Fibroblast of villous mesenchyme (primary cell): ENCODE results near the gene NRXN3. TPM values are rescaled to one million over a fixed set of nuclear protein-coding genes. Genes with fewer than 3 reads are reported as not detected.
A peak's percentile ranks its signal among the peaks of the same experiment; 100 is the strongest.
"Not testable (repeated sequence)": the region's sequence is repeated elsewhere in the genome, so short reads cannot be mapped to it uniquely, and the experiment has no call there.

Experiments used
- DNase-seq: peaks from one replicate; pipeline ENCODE4 v3.0.0-alpha.2; 2010; ENCODE audit warnings: low read depth
- H3K4me3 ChIP-seq: 2 replicates; pipeline ENCODE4 v1.5.1; 2011; ENCODE audit warnings: low read depth, mild to moderate bottlenecking, low read length
- CTCF ChIP-seq: IDR thresholded peaks from 2 replicates; pipeline ENCODE4 v1.5.1; 2012; ENCODE audit warnings: low read depth, mild to moderate bottlenecking, low read length; ENCODE audit not compliant: insufficient read depth
- total RNA-seq: library from RNA; depleted of rRNA; stranded (reverse); fragments of >200 nt; gene quantifications from 2 replicates; pipeline ENCODE4 v1.2.3, GENCODE V29; 2012

The NRXN3 gene
- total RNA-seq, 1 donor, result 7.3 TPM

GRCh38 chr14:79100578-79100977, 930.4 kb downstream of the NRXN3 start:
- TF ChIP-seq CTCF, result no peak
- DNase-seq, result no peak
- no peak overlapping the region for H3K4me3 ChIP-seq

DNA sequence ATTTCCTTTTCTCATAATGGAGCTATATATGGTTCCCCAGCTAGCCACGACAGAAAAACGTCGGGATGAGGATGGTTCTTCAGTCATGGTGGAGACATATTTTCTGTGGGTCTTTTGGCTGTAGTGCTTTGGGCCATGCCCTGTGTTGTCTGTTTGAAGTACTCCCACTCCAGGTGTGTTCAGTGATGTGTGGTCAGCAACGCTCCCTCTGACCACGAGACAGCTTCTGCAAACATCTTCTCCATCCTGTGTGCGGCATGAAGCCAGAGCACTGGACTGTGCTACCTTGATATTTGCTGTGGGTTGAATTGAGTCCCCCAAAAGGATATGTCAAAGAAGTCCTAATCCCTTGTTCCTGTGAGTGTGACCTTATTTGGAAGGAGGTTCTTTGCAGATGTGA, 931.2 kb downstream of the NRXN3 start:
- DNase-seq, result no peak
- TF ChIP-seq CTCF, result no peak
- H3K4me3 ChIP-seq, result no peak overlapping the region

GRCh38 chr14:79103764-79104163, 933.6 kb downstream of the NRXN3 start:
- DNase-seq, result no peak
- TF ChIP-seq CTCF, result no peak
- no peak overlapping the region for H3K4me3 ChIP-seq

DNA sequence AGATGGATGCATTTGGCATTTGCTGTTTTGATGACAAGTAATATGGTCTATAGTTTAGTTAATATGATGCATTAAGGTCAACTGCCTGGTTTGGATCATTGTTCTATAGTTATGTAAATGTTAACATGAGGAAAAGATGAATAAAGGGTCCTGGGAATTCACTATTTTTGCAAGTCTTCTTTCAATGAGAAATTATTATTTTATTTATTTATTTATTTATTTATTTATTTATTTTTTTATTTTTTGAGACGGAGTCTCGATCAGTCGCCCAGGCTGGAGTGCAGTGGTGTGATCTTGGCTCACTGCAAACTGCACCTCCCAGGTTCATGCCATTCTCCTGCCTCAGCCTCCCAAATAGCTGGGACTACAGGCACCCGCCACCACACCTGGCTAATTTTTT, 940.4 kb downstream of the NRXN3 start:
- H3K4me3 ChIP-seq, DNase-seq: not testable (repeated sequence)

GRCh38 chr14:79111987-79112501, 941.9 kb downstream of the NRXN3 start:
- no peak overlapping the region for H3K4me3 ChIP-seq
- DNase-seq, result peak; percentile 12
- no peak for TF ChIP-seq CTCF

DNA sequence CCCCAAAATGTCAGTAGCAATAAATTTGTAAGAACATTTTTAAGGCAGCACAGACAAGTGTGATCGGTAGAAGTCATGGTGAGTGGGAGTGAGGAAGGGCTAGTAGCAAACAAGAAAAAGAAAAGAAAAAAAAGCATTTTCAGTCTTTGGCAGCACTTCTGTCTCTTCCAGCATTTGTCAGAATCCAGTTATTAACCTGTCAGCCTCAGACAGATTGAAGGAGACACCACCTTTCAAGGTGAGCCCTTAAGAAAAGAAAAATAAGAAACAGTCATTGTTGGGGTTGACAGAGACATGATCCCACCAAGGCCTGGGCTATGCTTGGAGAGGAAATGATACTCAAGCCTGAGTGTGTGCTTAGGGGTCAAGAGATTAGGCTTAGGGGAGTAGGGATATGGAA, 947.4 kb downstream of the NRXN3 start:
- TF ChIP-seq CTCF, result no peak
- no peak overlapping the region for H3K4me3 ChIP-seq

GRCh38 chr14:79118291-79118690, 948.1 kb downstream of the NRXN3 start:
- no peak for DNase-seq
- no peak overlapping the region for H3K4me3 ChIP-seq
- no peak for TF ChIP-seq CTCF

More for the DNA sequence above, 947.4 kb downstream of the NRXN3 start:
- DNase-seq, result no peak

- H3K4me3 ChIP-seq, result no peak overlapping the region
- no peak for DNase-seq
- no peak for TF ChIP-seq CTCF
Observed at GRCh38 chr14:79134361-79134760, 964.2 kb downstream of the NRXN3 start.
